ENCODE measurements around the gene CYTH3. TPM values are rescaled to one million over a fixed set of nuclear protein-coding genes. Genes with fewer than 3 reads are reported as not detected.

CYTH3 gene
- total and polyA plus RNA-seq, 2 of the 8 experiments (the other 6 are each of a cell fraction or from before 2014, with no cell fraction given): 10.3 to 11.9 TPM

DNA sequence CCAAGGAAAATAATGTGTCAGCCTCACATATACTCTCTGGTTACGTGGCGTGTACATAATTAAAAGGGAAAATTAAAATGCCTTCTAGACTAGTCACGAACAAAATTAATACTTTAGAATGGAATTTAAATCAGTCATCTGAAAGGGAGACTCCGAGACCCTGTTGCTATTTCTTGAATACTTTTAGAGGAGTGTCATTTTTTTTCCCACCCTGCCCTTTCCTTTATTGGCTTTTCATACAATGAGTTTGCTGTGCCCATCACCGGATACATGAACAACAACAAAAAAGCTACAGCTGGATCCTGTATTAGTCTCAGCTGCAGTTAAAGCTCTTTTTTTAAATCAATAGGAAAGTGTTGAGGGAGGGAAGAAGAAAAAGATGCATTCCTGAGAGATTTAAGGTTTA lies 20.1 kb downstream of the CYTH3 start:
- no peak overlapping the region for H2BK120ac ChIP-seq (replicated peaks; ENCODE audit: low read depth, low read length)
- ChIA-PET CTCF (ENCODE audit: partially characterized antibody) (no interaction called here), POLR2A (ENCODE audit: partially characterized antibody) (no interaction called here)
- H2BK12ac ChIP-seq (ENCODE audit: low read depth, low read length): no peak overlapping the region
- no peaks in the 10 kb centered on the region for H3K9me3 ChIP-seq (ENCODE audit: insufficient read depth in 2 of 2, low read depth in 1 of 2, low read length in 1 of 2)
- no peak for TF ChIP-seq CEBPB (IDR thresholded peaks at IDR 0.05; ENCODE audit: low read depth, low read length)
- TF ChIP-seq KDM4A (IDR thresholded peaks at IDR 0.05; ENCODE audit: low read depth, low read length, severe bottlenecking): no peak
- TF ChIP-seq ASH2L (IDR thresholded peaks at IDR 0.05; ENCODE audit: low read length): no peak
- no peak for TF ChIP-seq SAP30 (IDR thresholded peaks at IDR 0.05; ENCODE audit: insufficient read depth, insufficient replicate concordance, low read length)
- no peak for TF ChIP-seq TAF1 (IDR thresholded peaks at IDR 0.05; ENCODE audit: low read depth, low read length)
- TF ChIP-seq EGR1 (IDR thresholded peaks at IDR 0.05; ENCODE audit: borderline replicate concordance, low read depth, low read length): no peak
- TF ChIP-seq BCL11A (IDR thresholded peaks at IDR 0.05; ENCODE audit: low read depth in 2 of 2, low read length in 2 of 2): no peak
- TF ChIP-seq JUN (IDR thresholded peaks at IDR 0.05; ENCODE audit: low read depth, low read length): no peak
- peaks cover 0 to 4% of the 10 kb centered on the region in 2 experiments; a peak in 2 of 4 replicates for H3K79me2 ChIP-seq (ENCODE audit: control insufficient read depth in 1 of 2, insufficient read depth in 2 of 2, low read length in 2 of 2)
- H2BK20ac ChIP-seq (ENCODE audit: low read length): no peak overlapping the region
- no peak overlapping the region for H3K4me2 ChIP-seq (ENCODE audit: insufficient read depth in 1 of 2, low read depth in 2 of 2, low read length in 2 of 2)
- no peak overlapping the region for H2AFZ ChIP-seq (ENCODE audit: low read length)
- no peaks in the 10 kb centered on the region for H3K27me3 ChIP-seq (replicated peaks in 1 of 4; ENCODE audit: control insufficient read depth in 3 of 4, extremely low read depth in 1 of 4, insufficient read depth in 3 of 4, low read length in 3 of 4)
- no peak overlapping the region for H3K4me3 ChIP-seq (ENCODE audit: extremely low read depth in 1 of 4, insufficient read depth in 2 of 4, low read depth in 3 of 4, low read length in 4 of 4)
- H3K9ac ChIP-seq (replicated peaks in 1 of 4; ENCODE audit: extremely low read depth in 1 of 4, low read depth in 3 of 4, low read length in 3 of 4): no peak overlapping the region
- H4K20me1 ChIP-seq (replicated peaks in 1 of 2; ENCODE audit: control insufficient read depth in 1 of 2, insufficient read depth in 2 of 2, low read length in 2 of 2): peaks cover 0 to 4% of the 10 kb centered on the region in 2 experiments
- H3K79me1 ChIP-seq (ENCODE audit: low read depth, low read length): no peaks in the 10 kb centered on the region
- H3K4ac ChIP-seq (replicated peaks; ENCODE audit: insufficient read length, low read depth, low read length): no peak overlapping the region
- FAIRE-seq (no peak), DNase-seq (ENCODE audit: low read depth in 1 of 2, low spot score in 2 of 2) (no peak)
- H2BK15ac ChIP-seq (ENCODE audit: low read length): no peak overlapping the region
- no peak overlapping the region for H4K5ac ChIP-seq (ENCODE audit: insufficient read length, low read depth, low read length)
- no peak overlapping the region for H3K27ac ChIP-seq (ENCODE audit: low read depth, low read length)
- H3K23me2 ChIP-seq (ENCODE audit: low read depth, low read length): no peaks in the 10 kb centered on the region
- 90% methylated on average over 5 of the region's 5 CpGs; no CpG with 5 or more reads in 1 of the 2 experiments for WGBS, 2 experiments (ENCODE audit: extremely low coverage in 1 of 2, insufficient coverage in 1 of 2, insufficient read length in 1 of 2, insufficient replicate concordance in 2 of 2, low coverage in 1 of 2, low lambda C conversion rate in 2 of 2, missing lambda C conversion rate in 1 of 2)
- no peak overlapping the region for H3K18ac ChIP-seq (ENCODE audit: extremely low read depth, low read length)
- no peak overlapping the region for H4K8ac ChIP-seq (ENCODE audit: extremely low read depth, insufficient read depth, low read length)
- H3K14ac ChIP-seq (ENCODE audit: insufficient read length): no peak overlapping the region
- H3K23ac ChIP-seq (ENCODE audit: insufficient read length): no peak overlapping the region
- H2AK5ac ChIP-seq (ENCODE audit: low read depth, low read length): no peak overlapping the region
- no peaks in the 10 kb centered on the region for H3K36me3 ChIP-seq (ENCODE audit: control insufficient read depth in 2 of 4, insufficient read depth in 4 of 4, low read length in 3 of 4)
- H3K4me1 ChIP-seq (replicated peaks in 1 of 4; ENCODE audit: control insufficient read depth in 3 of 4, insufficient read depth in 4 of 4, low read length in 3 of 4): peaks cover 0 to 2% (median 0%) of the 10 kb centered on the region in 4 experiments; a peak in 2 of 7 replicates
- no peak overlapping the region for H2BK5ac ChIP-seq (ENCODE audit: low read depth, low read length)
- no peak overlapping the region for H4K91ac ChIP-seq (replicated peaks; ENCODE audit: insufficient read length, low read length)
- no peak overlapping the region for H3K56ac ChIP-seq (replicated peaks; ENCODE audit: insufficient read length, low read depth, low read length)

All from H1 (cell line).